H1 (cell line): ENCODE results near the gene OR2A25. TPM values are rescaled to one million over a fixed set of nuclear protein-coding genes. Genes with fewer than 3 reads are reported as not detected.

Source experiments
- CTCF ChIA-PET: fragments of 300-600 bp; sonication (Branson Sonifier 250); formaldehyde crosslinking; loops from one replicate; lab custom pipeline; 2021; ENCODE audit not compliant: partially characterized antibody; lab: Charles Lee
- POLR2A ChIA-PET: fragments of 300-600 bp; sonication (Branson Sonifier 250); formaldehyde crosslinking; loops from one replicate; lab custom pipeline; 2021; ENCODE audit warnings: inconsistent platforms; ENCODE audit not compliant: partially characterized antibody; lab: Charles Lee
- DNase-seq, 2 experiments: peaks; one replicate each; pipeline versions ENCODE4 v3.0.0 to v3.0.0-alpha.2; 2010 to 2022; ENCODE audit warnings: low spot score in 2 of 2, low read depth in 1 of 2, mixed read lengths in 1 of 2
- FAIRE-seq: peaks from 2 replicates; lab custom pipeline; 2011; peaks lifted over from hg19 to GRCh38; lab: Jason Lieb, UNC
- H2AFZ ChIP-seq: 2 replicates; pipeline ENCODE4 v1.8.1; 2012; ENCODE audit warnings: low read length, inconsistent platforms
- H2AK5ac ChIP-seq: 2 replicates; pipeline ENCODE4 v1.6.1; 2013; ENCODE audit warnings: low read depth, low read length
- H2BK120ac ChIP-seq: replicated peaks from 2 replicates; pipeline ENCODE3; 2013; ENCODE audit warnings: low read depth, low read length, inconsistent platforms
- H2BK12ac ChIP-seq: 2 replicates; pipeline ENCODE4 v1.6.1; 2013; ENCODE audit warnings: low read depth, low read length
- H2BK15ac ChIP-seq: 2 replicates; pipeline ENCODE4 v1.6.1; 2013; ENCODE audit warnings: low read length
- H2BK20ac ChIP-seq: 2 replicates; pipeline ENCODE4 v1.6.1; 2013; ENCODE audit warnings: low read length
- H2BK5ac ChIP-seq: 2 replicates; pipeline ENCODE4 v1.6.1; 2013; ENCODE audit warnings: low read depth, low read length
- H3K14ac ChIP-seq: 2 replicates; pipeline ENCODE4 v1.6.1; 2013; ENCODE audit warnings: inconsistent platforms; ENCODE audit not compliant: insufficient read length
- H3K18ac ChIP-seq: 2 replicates; pipeline ENCODE4 v1.6.1; 2013; ENCODE audit warnings: low read length; ENCODE audit errors: extremely low read depth
- H3K23ac ChIP-seq: 2 replicates; pipeline ENCODE4 v1.6.1; 2013; ENCODE audit warnings: inconsistent platforms; ENCODE audit not compliant: insufficient read length
- H3K23me2 ChIP-seq: 2 replicates; pipeline ENCODE4 v1.6.1; 2013; ENCODE audit warnings: low read depth, low read length
- H3K27ac ChIP-seq: 2 replicates; pipeline ENCODE4 v1.6.1; 2011; ENCODE audit warnings: low read depth, low read length, inconsistent platforms
- H3K27me3 ChIP-seq, 4 experiments: replicated peaks in 1 of 4; 1 replicate in 1 of 4; 2 replicates in 3 of 4; pipeline versions ENCODE4 v1.6.1 to v1.8.1; 2011 to 2013; ENCODE audit warnings: low read length in 3 of 4, mild to moderate bottlenecking in 3 of 4, inconsistent platforms in 2 of 4, mixed read lengths in 2 of 4, moderate library complexity in 1 of 4; ENCODE audit not compliant: control insufficient read depth in 3 of 4, insufficient read depth in 3 of 4; ENCODE audit errors: extremely low read depth in 1 of 4
- H3K36me3 ChIP-seq, 4 experiments: 2 replicates each; pipeline versions ENCODE4 v1.6.1 to v1.8.1; 2011 to 2013; ENCODE audit warnings: mild to moderate bottlenecking in 4 of 4, low read length in 3 of 4, moderate library complexity in 2 of 4, control low read depth in 1 of 4, inconsistent platforms in 1 of 4; ENCODE audit not compliant: insufficient read depth in 4 of 4, control insufficient read depth in 2 of 4
- H3K4ac ChIP-seq: replicated peaks from 2 replicates; pipeline ENCODE3; 2013; ENCODE audit warnings: low read length, low read depth, mixed read lengths, inconsistent platforms; ENCODE audit not compliant: insufficient read length
- H3K4me1 ChIP-seq, 4 experiments: replicated peaks in 1 of 4; 1 replicate in 1 of 4; 2 replicates in 3 of 4; pipeline versions ENCODE4 v1.6.1 to v1.8.1; 2011 to 2013; ENCODE audit warnings: low read length in 3 of 4, inconsistent platforms in 2 of 4, mixed read lengths in 1 of 4; ENCODE audit not compliant: insufficient read depth in 4 of 4, control insufficient read depth in 3 of 4
- H3K4me2 ChIP-seq, 2 experiments: 2 replicates each; pipeline versions ENCODE4 v1.6.1 to v1.8.1; 2011 to 2013; ENCODE audit warnings: low read depth in 2 of 2, low read length in 2 of 2, control low read depth in 1 of 2, inconsistent platforms in 1 of 2, mild to moderate bottlenecking in 1 of 2; ENCODE audit not compliant: insufficient read depth in 1 of 2
- H3K4me3 ChIP-seq, 4 experiments: fragments of 200-600, 300-600 bp in 1 of 4; sonication (generic), shearing (Covaris generic), sonication (Bioruptor Twin) in 1 of 4; 2 replicates each; pipeline versions ENCODE4 v1.5.1 to v1.8.1; 2011 to 2016; ENCODE audit warnings: low read length in 4 of 4, low read depth in 3 of 4, control low read depth in 2 of 4, inconsistent platforms in 2 of 4, mild to moderate bottlenecking in 2 of 4, mixed read lengths in 1 of 4, moderate library complexity in 1 of 4; ENCODE audit not compliant: insufficient read depth in 2 of 4; ENCODE audit errors: extremely low read depth in 1 of 4
- H3K56ac ChIP-seq: replicated peaks from 2 replicates; pipeline ENCODE3; 2013; ENCODE audit warnings: low read depth, mild to moderate bottlenecking, mixed read lengths, low read length, inconsistent platforms; ENCODE audit not compliant: insufficient read length
- H3K79me1 ChIP-seq: 2 replicates; pipeline ENCODE4 v1.6.1; 2013; ENCODE audit warnings: low read depth, low read length, control low read depth
- H3K79me2 ChIP-seq, 2 experiments: 2 replicates each; pipeline versions ENCODE4 v1.6.1 to v1.8.1; 2012 to 2013; ENCODE audit warnings: low read length in 2 of 2, mild to moderate bottlenecking in 2 of 2, inconsistent platforms in 1 of 2; ENCODE audit not compliant: insufficient read depth in 2 of 2, control insufficient read depth in 1 of 2
- H3K9ac ChIP-seq, 4 experiments: replicated peaks in 1 of 4; 1 replicate in 1 of 4; 2 replicates in 3 of 4; pipeline versions ENCODE4 v1.6.1 to v1.8.1; 2011 to 2013; ENCODE audit warnings: low read depth in 3 of 4, low read length in 3 of 4, control low read depth in 2 of 4, mild to moderate bottlenecking in 2 of 4, moderate library complexity in 2 of 4, inconsistent platforms in 1 of 4; ENCODE audit errors: extremely low read depth in 1 of 4
- H3K9me3 ChIP-seq, 2 experiments: 2 replicates each; pipeline versions ENCODE4 v1.6.1 to v1.8.1; 2012 to 2013; ENCODE audit warnings: mild to moderate bottlenecking in 2 of 2, moderate library complexity in 2 of 2, control low read depth in 1 of 2, inconsistent platforms in 1 of 2, low read depth in 1 of 2, low read length in 1 of 2, mixed read lengths in 1 of 2; ENCODE audit not compliant: insufficient read depth in 2 of 2
- H4K20me1 ChIP-seq, 2 experiments: replicated peaks in 1 of 2; 2 replicates each; pipeline versions ENCODE3 to v1.8.1; 2011 to 2013; ENCODE audit warnings: inconsistent platforms in 2 of 2, low read length in 2 of 2, mild to moderate bottlenecking in 1 of 2; ENCODE audit not compliant: insufficient read depth in 2 of 2, control insufficient read depth in 1 of 2
- H4K5ac ChIP-seq: 2 replicates; pipeline ENCODE4 v1.6.1; 2013; ENCODE audit warnings: low read length, low read depth, mixed read lengths, inconsistent platforms; ENCODE audit not compliant: insufficient read length
- H4K8ac ChIP-seq: 2 replicates; pipeline ENCODE4 v1.8.0; 2013; ENCODE audit warnings: mild to moderate bottlenecking, moderate library complexity, low read length, inconsistent platforms; ENCODE audit not compliant: insufficient read depth; ENCODE audit errors: extremely low read depth
- H4K91ac ChIP-seq: replicated peaks from 2 replicates; pipeline ENCODE3; 2013; ENCODE audit warnings: low read length, mixed read lengths, inconsistent platforms; ENCODE audit not compliant: insufficient read length
- ASH2L ChIP-seq: fragments of 200-600, 300-600 bp; sonication (generic); IDR thresholded peaks from one replicate; pipeline ENCODE4 v1.7.1; 2017; ENCODE audit warnings: low read length
- BCL11A ChIP-seq, 2 experiments: IDR thresholded peaks; one replicate each; pipeline ENCODE4 v1.6.1; 2011; ENCODE audit warnings: low read depth in 2 of 2, low read length in 2 of 2, mild to moderate bottlenecking in 2 of 2
- CBX5 ChIP-seq: fragments of 300-800, 300-1000 bp; sonication (generic); IDR thresholded peaks from 2 replicates; pipeline ENCODE4 v1.7.1; 2016; ENCODE audit warnings: antibody characterized with exemption, low read length, low read depth
- CBX8 ChIP-seq: fragments of 300-800, 300-1000 bp; sonication (generic); IDR thresholded peaks from 2 replicates; pipeline ENCODE4 v1.7.1; 2016; ENCODE audit warnings: low read depth, low read length, borderline replicate concordance
- CEBPB ChIP-seq: IDR thresholded peaks from 2 replicates; pipeline ENCODE4 v1.6.1; 2012; ENCODE audit warnings: low read depth, low read length
- KDM4A ChIP-seq: IDR thresholded peaks from one replicate; pipeline ENCODE4 v1.7.1; 2012; ENCODE audit warnings: low read depth, mild to moderate bottlenecking, moderate library complexity, low read length, inconsistent platforms; ENCODE audit not compliant: severe bottlenecking
- POLR2A ChIP-seq, 2 experiments: IDR thresholded peaks; 1 replicate in 1 of 2; 2 replicates in 1 of 2; pipeline ENCODE4 v1.6.1; 2011; ENCODE audit warnings: low read depth in 2 of 2, low read length in 2 of 2, mild to moderate bottlenecking in 2 of 2; ENCODE audit errors: control extremely low read depth in 1 of 2
- RBBP5 ChIP-seq: IDR thresholded peaks from 2 replicates; pipeline ENCODE4 v1.7.1; 2012; ENCODE audit warnings: low read depth, mild to moderate bottlenecking, inconsistent platforms, low read length, moderate library complexity, borderline replicate concordance
- SIX5 ChIP-seq: IDR thresholded peaks from 2 replicates; pipeline ENCODE4 v1.6.1; 2011; ENCODE audit warnings: mild to moderate bottlenecking, low read depth, low read length
- SP2 ChIP-seq: IDR thresholded peaks from 2 replicates; pipeline ENCODE4 v1.6.1; 2012; ENCODE audit warnings: mild to moderate bottlenecking, low read length, inconsistent platforms
- TAF1 ChIP-seq: IDR thresholded peaks from 2 replicates; pipeline ENCODE4 v1.6.1; 2011; ENCODE audit warnings: mild to moderate bottlenecking, low read depth, low read length
- YY1 ChIP-seq: IDR thresholded peaks from 2 replicates; pipeline ENCODE4 v1.6.1; 2011; ENCODE audit warnings: low read depth, mild to moderate bottlenecking, low read length
- ZNF274 ChIP-seq: IDR thresholded peaks from 2 replicates; pipeline ENCODE4 v1.7.0; 2012; ENCODE audit warnings: low read length, borderline replicate concordance; ENCODE audit errors: extremely low read depth
- WGBS, 2 experiments: shearing (Covaris generic) in 1 of 2; methylation state at CpG; one replicate each; pipeline versions ENCODE4 v1.1.6 to v1.1.7; 2013 to 2015; ENCODE audit warnings: low lambda C conversion rate in 2 of 2, mixed read lengths in 2 of 2, inconsistent platforms in 1 of 2, low coverage in 1 of 2, missing lambda C conversion rate in 1 of 2; ENCODE audit not compliant: insufficient replicate concordance in 2 of 2, insufficient coverage in 1 of 2, insufficient read length in 1 of 2; ENCODE audit errors: extremely low coverage in 1 of 2, missing lambda C conversion rate in 1 of 2; 5-methylcytosine and 5-hydroxymethylcytosine counted together
- polyA plus RNA-seq, 7 experiments: library from polyadenylated mRNA; depleted of rRNA in 3 of 7; stranded (reverse) in 5 of 7; unstranded in 2 of 7; fragments of >200 nt in 5 of 7; fragments of 200-250 nt in 2 of 7; gene quantifications; 1 replicate in 5 of 7; 2 replicates in 1 of 7; 4 replicates in 1 of 7; pipeline versions ENCODE4 v1.2.1 to v1.2.3, GENCODE V29; 2011 to 2013; ENCODE audit warnings: missing spikeins in 2 of 7, mixed read lengths in 2 of 7
- total RNA-seq: library from RNA; stranded (reverse); fragmentation: NEBNext Ultra II Directional; extraction: Animal tissue kit (Norgen Biotek cat#: 25700); gene quantifications from 2 replicates; pipeline ENCODE4 v1.2.1, GENCODE V29; 2021
- TF ChIP-seq, protein P1 (sequence below): IDR thresholded peaks from 2 replicates; pipeline ENCODE4 v1.6.1; 2011; ENCODE audit warnings: low read depth, mild to moderate bottlenecking, low read length; ENCODE audit not compliant: insufficient read depth
- TF ChIP-seq, protein P2 (sequence below): IDR thresholded peaks from 2 replicates; pipeline ENCODE4 v1.6.1; 2011; ENCODE audit warnings: low read length, improper control_type of control experiment

The OR2A25 gene
- total and polyA plus RNA-seq, 2 of the 8 experiments (the other 6 are each of a cell fraction or from before 2014, with no cell fraction given), result not detected

DNA sequence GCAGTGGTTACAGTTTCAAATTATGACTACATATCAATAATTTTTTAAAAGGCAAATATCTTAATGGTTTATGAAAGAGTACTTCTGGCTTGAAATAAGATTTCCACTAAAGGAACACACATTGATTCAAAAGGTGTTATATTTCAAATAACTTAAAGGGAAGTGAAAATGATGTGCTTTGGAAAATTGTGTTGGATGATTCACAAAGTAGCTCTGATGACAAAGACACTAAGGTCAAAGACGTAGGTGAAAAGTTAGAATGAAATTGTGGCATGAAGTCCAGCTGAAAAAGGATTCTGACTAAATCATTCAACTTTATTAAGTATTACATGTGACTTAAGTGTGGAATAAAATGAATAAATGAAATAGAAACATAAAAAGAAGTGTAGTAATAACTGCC lies 41.6 kb upstream of the OR2A25 start:
- Histone ChIP-seq H3K27ac (no peak overlapping the region), H2BK5ac (no peak overlapping the region), H3K9me3 (no peaks in the 10 kb centered on the region), H2BK120ac (no peak overlapping the region), H2BK20ac (no peak overlapping the region), H4K8ac (no peak overlapping the region), H3K79me1 (no peaks in the 10 kb centered on the region), H2AK5ac (no peak overlapping the region), H3K4me2 (no peak overlapping the region), H3K23me2 (no peaks in the 10 kb centered on the region), H3K23ac (no peak overlapping the region), H3K79me2 (no peaks in the 10 kb centered on the region), H3K4ac (no peak overlapping the region), H3K27me3 (no peaks in the 10 kb centered on the region), H3K9ac (no peak overlapping the region), H4K5ac (no peak overlapping the region), H3K4me1 (no peaks in the 10 kb centered on the region), H3K18ac (no peak overlapping the region), H3K56ac (no peak overlapping the region), H2BK12ac (no peak overlapping the region), H4K20me1 (no peaks in the 10 kb centered on the region), H3K36me3 (no peaks in the 10 kb centered on the region), H3K4me3 (no peak overlapping the region), H3K14ac (no peak overlapping the region), H2AFZ (no peak overlapping the region), H4K91ac (no peak overlapping the region), H2BK15ac (no peak overlapping the region)
- CTCF ChIA-PET, result interaction anchor here (1.0 to 2.4 kb wide), 6 partner anchors 10 to 139 kb away, joined by 3 to 5 read pairs (median 4); no protein-coding TSS in a partner anchor
- POLR2A ChIA-PET, result no interaction called here
- DNase-seq (no peak), FAIRE-seq (no peak)
- 81% methylated on average over 1 of the region's 1 CpG; no CpG with 5 or more reads in 1 of the 2 experiments for WGBS, 2 experiments
- TF ChIP-seq, protein P1, sequence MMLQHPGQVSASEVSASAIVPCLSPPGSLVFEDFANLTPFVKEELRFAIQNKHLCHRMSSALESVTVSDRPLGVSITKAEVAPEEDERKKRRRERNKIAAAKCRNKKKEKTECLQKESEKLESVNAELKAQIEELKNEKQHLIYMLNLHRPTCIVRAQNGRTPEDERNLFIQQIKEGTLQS, result no peak
- TF ChIP-seq TAF1 (no peak), KDM4A (no peak), POLR2A (IDR thresholded peaks at IDR 0.05; ENCODE audit: control extremely low read depth in 1 of 2, low read depth in 2 of 2, low read length in 2 of 2) (no peak), ASH2L (no peak), YY1 (no peak), RBBP5 (no peak), SP2 (no peak), CBX8 (no peak), ZNF274 (no peak), CBX5 (no peak), CEBPB (no peak), BCL11A (IDR thresholded peaks at IDR 0.05; ENCODE audit: low read depth in 2 of 2, low read length in 2 of 2) (no peak), SIX5 (no peak)
- TF ChIP-seq, protein P2, sequence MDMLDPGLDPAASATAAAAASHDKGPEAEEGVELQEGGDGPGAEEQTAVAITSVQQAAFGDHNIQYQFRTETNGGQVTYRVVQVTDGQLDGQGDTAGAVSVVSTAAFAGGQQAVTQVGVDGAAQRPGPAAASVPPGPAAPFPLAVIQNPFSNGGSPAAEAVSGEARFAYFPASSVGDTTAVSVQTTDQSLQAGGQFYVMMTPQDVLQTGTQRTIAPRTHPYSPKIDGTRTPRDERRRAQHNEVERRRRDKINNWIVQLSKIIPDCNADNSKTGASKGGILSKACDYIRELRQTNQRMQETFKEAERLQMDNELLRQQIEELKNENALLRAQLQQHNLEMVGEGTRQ, result no peak
